Adrenal gland (tissue), 12 donors: ENCODE measurements around the gene ADCY5. TPM values are rescaled to one million over a fixed set of nuclear protein-coding genes. Genes with fewer than 3 reads are reported as not detected.

Experiments
- DNase-seq, 7 donors: peaks; one replicate each; pipeline ENCODE4 v3.0.0-alpha.2; 2019 to 2020
- H3K27ac ChIP-seq, 5 donors: fragments of 200-600 bp; sonication (generic) in 4 of 5; 1 replicate in 3 of 5; 2 replicates in 2 of 5; pipeline versions ENCODE4 v1.5.1 to v1.8.0; 2016 to 2020; ENCODE audit warnings: mild to moderate bottlenecking in 1 of 5
- H3K27me3 ChIP-seq: fragments of 200-600 bp; 2 replicates; pipeline ENCODE4 v1.8.0; 2021
- H3K36me3 ChIP-seq, 2 donors: fragments of 200-600 bp; replicated peaks in 1 of 2; 1 replicate in 1 of 2; 2 replicates in 1 of 2; pipeline versions ENCODE4 v1.5.1 to v1.8.0; 2018 to 2022
- H3K4me1 ChIP-seq, 2 donors: fragments of 200-600 bp; replicated peaks in 1 of 2; 1 replicate in 1 of 2; 2 replicates in 1 of 2; pipeline versions ENCODE4 v1.5.1 to v1.8.0; 2018 to 2021
- H3K4me3 ChIP-seq, 4 donors: fragments of 200-600 bp; sonication (generic) in 3 of 4; one replicate each; pipeline ENCODE4 v1.5.1; 2016 to 2018
- H3K9me3 ChIP-seq, 3 donors: fragments of 200-600 bp; sonication (generic) in 1 of 3; replicated peaks in 1 of 3; 1 replicate in 2 of 3; 2 replicates in 1 of 3; pipeline versions ENCODE4 v1.5.1 to v1.8.0; 2016 to 2021
- CTCF ChIP-seq, 6 experiments: fragments of 450-650 bp in 4 of 6; fragments of 200-600 bp in 2 of 6; sonication (generic) in 1 of 6; IDR thresholded peaks; 1 replicate in 5 of 6; 2 replicates in 1 of 6; pipeline versions ENCODE4 v1.5.1 to v1.8.0; 2016 to 2021; ENCODE audit warnings: antibody characterized with exemption in 6 of 6, mild to moderate bottlenecking in 2 of 6, moderate library complexity in 1 of 6
- POLR2A ChIP-seq, 2 donors: fragments of 450-650 bp; IDR thresholded peaks; one replicate each; pipeline ENCODE4 v1.6.1; 2017; ENCODE audit warnings: antibody characterized with exemption in 2 of 2, mild to moderate bottlenecking in 2 of 2, moderate library complexity in 1 of 2
- WGBS, 4 donors: extraction: QIAGEN DNeasy Blood & Tissue Kit in 2 of 4; methylation state at CpG; one replicate each; pipeline versions ENCODE4 v1.1.5 to v1.1.7; 2013 to 2017; 5-methylcytosine and 5-hydroxymethylcytosine counted together
- intact Hi-C, 2 donors: fragments of 100-400 bp; cut with DNase I; formaldehyde crosslinking; loops; one replicate each; pipeline versions ENCODE4 v1.14.1 to v1.15.0; 2022 to 2023
- polyA plus RNA-seq, 3 donors: library from polyadenylated mRNA; stranded (reverse); fragments of 200-250 nt in 2 of 3; fragments of 350-450 nt in 1 of 3; fragmentation: Illumina TruSeq in 1 of 3; extraction: RNeasy Lipid Tissue Mini Kit (QIAGEN cat#74804) in 1 of 3; gene quantifications; one replicate each; pipeline ENCODE4 v1.2.3, GENCODE V29; 2013 to 2014
- total RNA-seq, 9 donors: library from RNA; depleted of rRNA in 4 of 9; stranded (reverse); fragments of >200 nt in 4 of 9; fragments of 120-200 nt in 1 of 9; fragmentation: NEBNext Ultra II Directional in 1 of 9; extraction: Animal tissue kit (Norgen Biotek cat#: 25700) in 1 of 9; gene quantifications; one replicate each; pipeline versions ENCODE4 v1.1.0 to v1.2.4, GENCODE V29; 2013 to 2023
- donor health status: healthy with polysubstance abuse.
- donor health status: Bipolar disorder and iron deficiency.
- donor health status: DM: yes; HTN: yes; CAD: no.
- donor health status: DM: no; HTN: no; CAD: no.
- donor health status: DM: no; HTN: no; CAD: no.
- donor health status: DM: yes; HTN: yes; CAD: no.

ADCY5 gene
- total and polyA plus RNA-seq, 12 donors = 1.2 to 12.4 (median 4.4) TPM

GRCh38 chr3:123481722-123482457 is 33.0 kb upstream of the ADCY5 start:
- TF ChIP-seq POLR2A (IDR thresholded peaks at IDR 0.05) (no peak), CTCF (IDR thresholded peaks at IDR 0.05) (no peak)
- H3K27me3 ChIP-seq = no peaks in the 10 kb centered on the region
- no peaks in the 10 kb centered on the region for H3K4me1 ChIP-seq
- WGBS, 4 donors = 88 to 91% (median 91%) methylated on average over 8 to 12 of the region's 12 CpGs
- DNase-seq = no peak
- no peak overlapping the region for H3K27ac ChIP-seq
- H3K36me3 ChIP-seq = no peaks in the 10 kb centered on the region
- no peak overlapping the region for H3K4me3 ChIP-seq
- no peaks in the 10 kb centered on the region for H3K9me3 ChIP-seq
- intact Hi-C loops = no loop called here

GRCh38 chr3:123481071-123481470 is 32.2 kb upstream of the ADCY5 start:
- no peak for DNase-seq
- TF ChIP-seq POLR2A (IDR thresholded peaks at IDR 0.05) = no peak
- TF ChIP-seq CTCF (IDR thresholded peaks at IDR 0.05) = no peak

GRCh38 chr3:123480428-123480827 is 31.5 kb upstream of the ADCY5 start:
- Histone ChIP-seq H3K4me3 (no peak overlapping the region), H3K9me3 (no peaks in the 10 kb centered on the region), H3K4me1 (no peaks in the 10 kb centered on the region), H3K27me3 (no peaks in the 10 kb centered on the region), H3K36me3 (no peaks in the 10 kb centered on the region), H3K27ac (no peak overlapping the region)
- 51 to 76% (median 65%) methylated on average over 3 to 4 of the region's 4 CpGs for WGBS, 4 donors
- TF ChIP-seq CTCF (IDR thresholded peaks at IDR 0.05) (no peak), POLR2A (IDR thresholded peaks at IDR 0.05) (no peak)
- intact Hi-C loops = no loop called here
- no peak for DNase-seq

More at GRCh38 chr3:123481071-123481470, 32.2 kb upstream of the ADCY5 start:
- no peaks in the 10 kb centered on the region for H3K27me3 ChIP-seq
- no peaks in the 10 kb centered on the region for H3K4me1 ChIP-seq
- H3K9me3 ChIP-seq = no peaks in the 10 kb centered on the region
- no peaks in the 10 kb centered on the region for H3K36me3 ChIP-seq
- no peak overlapping the region for H3K4me3 ChIP-seq
- no peak overlapping the region for H3K27ac ChIP-seq
- WGBS, 4 donors = 86 to 92% (median 90%) methylated on average over 7 of the region's 7 CpGs
- intact Hi-C loops = no loop called here

GRCh38 chr3:123479891-123480290 is 31.0 kb upstream of the ADCY5 start:
- Histone ChIP-seq H3K27me3 (no peaks in the 10 kb centered on the region), H3K4me3 (no peak overlapping the region), H3K4me1 (no peaks in the 10 kb centered on the region), H3K9me3 (no peaks in the 10 kb centered on the region), H3K27ac (no peak overlapping the region), H3K36me3 (no peaks in the 10 kb centered on the region)
- intact Hi-C loops = no loop called here
- no peak for DNase-seq
- WGBS, 4 donors = 89 to 96% (median 94%) methylated on average over 10 of the region's 10 CpGs
- TF ChIP-seq CTCF (IDR thresholded peaks at IDR 0.05) (no peak), POLR2A (IDR thresholded peaks at IDR 0.05) (no peak)
